Left renal cortex interstitium (tissue), 4 donors: Measurements from ENCODE around the gene CBY2. TPM values are rescaled to one million over a fixed set of nuclear protein-coding genes. Genes with fewer than 3 reads are reported as not detected.
"Not testable (repeated sequence)": the region's sequence is repeated elsewhere in the genome, so short reads cannot be mapped to it uniquely, and the experiment has no call there.

ENCODE experiments used
- DNase-seq, 4 donors: peaks; one replicate each; pipeline ENCODE4 v3.0.0-alpha.2; 2013; ENCODE audit warnings: low read depth in 4 of 4, low spot score in 2 of 4, missing footprints in 1 of 4
- polyA plus RNA-seq, 4 donors: library from polyadenylated mRNA; unstranded; fragments of 120-200 nt; gene quantifications; one replicate each; pipeline ENCODE4 v1.2.1, GENCODE V29; 2013; ENCODE audit not compliant: insufficient read length in 4 of 4

Gene CBY2
- polyA plus RNA-seq, result 1 to 10 TPM in 1 of 4 donors, under 1 TPM in 3; 0.65 to 1.5 (median 0.89) TPM

- no peak for DNase-seq
Measured at GRCh38 chr13:45702088-45702487, at the start of gene CBY2. TSS of gene CBY2 (plus strand) at chr13:45702320. CDS start at chr13:45702391, 71 bp downstream.

- DNase-seq, result no peak
Measured at GRCh38 chr13:45654633-45655349, 47.3 kb upstream of the CBY2 start.

- DNase-seq, result no peak
Measured at GRCh38 chr13:45658586-45659235, 43.4 kb upstream of the CBY2 start.

- no peak for DNase-seq
Measured at GRCh38 chr13:45659536-45659935, 42.6 kb upstream of the CBY2 start.

- DNase-seq, result not testable (repeated sequence)
Measured at GRCh38 chr13:45660458-45660857, 41.7 kb upstream of the CBY2 start.

- DNase-seq, result no peak
Measured at GRCh38 chr13:45662162-45662561, 40.0 kb upstream of the CBY2 start.

GRCh38 chr13:45662903-45663302 lies 39.2 kb upstream of the CBY2 start:
- not testable (repeated sequence) for DNase-seq

GRCh38 chr13:45669626-45670025 lies 32.5 kb upstream of the CBY2 start:
- DNase-seq, result not testable (repeated sequence)

- DNase-seq, result no peak
Measured at GRCh38 chr13:45670189-45670885, 31.8 kb upstream of the CBY2 start.

GRCh38 chr13:45674908-45675307 lies 27.2 kb upstream of the CBY2 start:
- no peak for DNase-seq

- no peak for DNase-seq
Measured at GRCh38 chr13:45678282-45678681, 23.8 kb upstream of the CBY2 start.

- peak in 1 of 4 donors; percentile 52 for DNase-seq
Measured at GRCh38 chr13:45681113-45681512, 21.0 kb upstream of the CBY2 start.

GRCh38 chr13:45682494-45683008 lies 19.6 kb upstream of the CBY2 start:
- DNase-seq, result no peak

- no peak for DNase-seq
Measured at GRCh38 chr13:45683701-45684100, 18.4 kb upstream of the CBY2 start.

- DNase-seq, result no peak
Measured at GRCh38 chr13:45688577-45688976, 13.5 kb upstream of the CBY2 start.

- no peak for DNase-seq
Measured at GRCh38 chr13:45690636-45691035, 11.5 kb upstream of the CBY2 start.

GRCh38 chr13:45691251-45691650 lies 10.9 kb upstream of the CBY2 start:
- DNase-seq, result no peak

- DNase-seq, result no peak
Measured at GRCh38 chr13:45691667-45692066, 10.5 kb upstream of the CBY2 start.

GRCh38 chr13:45695198-45695730 lies 6.9 kb upstream of the CBY2 start:
- DNase-seq, result no peak

GRCh38 chr13:45696610-45697226 lies 5.4 kb upstream of the CBY2 start:
- DNase-seq, result no peak
